HEK293T (cell line): ENCODE results near the gene FMO1.

Experiments used
- CTCF ChIA-PET: fragments of 350-600 bp; formaldehyde crosslinking; extraction: SDS; loops from one replicate; lab custom pipeline; 2021; ENCODE audit warnings: antibody characterized with exemption, inconsistent platforms; lab: Yijun Ruan, JAX
- POLR2A ChIA-PET: fragments of 350-600 bp; formaldehyde crosslinking; extraction: SDS; loops from one replicate; lab custom pipeline; 2020; ENCODE audit warnings: antibody characterized with exemption, inconsistent platforms; lab: Yijun Ruan, JAX
- DNase-seq: peaks from one replicate; pipeline ENCODE4 v3.0.0; 2012; ENCODE audit warnings: mixed read lengths; ENCODE audit errors: extremely low spot score
- ARNT ChIP-seq: fragments of 450-650 bp; IDR thresholded peaks from 2 replicates; pipeline ENCODE4 v1.6.1; 2017; ENCODE audit warnings: mild to moderate bottlenecking
- BHLHE40 ChIP-seq: fragments of 450-650 bp; IDR thresholded peaks from 2 replicates; pipeline ENCODE4 v1.6.1; 2016; ENCODE audit warnings: mild to moderate bottlenecking, moderate library complexity, borderline replicate concordance
- CTBP1 ChIP-seq: fragments of 450-650 bp; IDR thresholded peaks from 2 replicates; pipeline ENCODE4 v1.6.1; 2016; ENCODE audit warnings: borderline replicate concordance
- ELF4 ChIP-seq: fragments of 450-650 bp; IDR thresholded peaks from 2 replicates; pipeline ENCODE4 v1.6.1; 2017; ENCODE audit warnings: antibody characterized with exemption
- FOXA1 ChIP-seq: fragments of 450-650 bp; IDR thresholded peaks from 2 replicates; pipeline ENCODE4 v1.6.1; 2016; ENCODE audit warnings: mild to moderate bottlenecking
- FOXK2 ChIP-seq: fragments of 450-650 bp; IDR thresholded peaks from 2 replicates; pipeline ENCODE4 v1.6.1; 2016; ENCODE audit warnings: mild to moderate bottlenecking
- FOXM1 ChIP-seq: fragments of 450-650 bp; IDR thresholded peaks from 2 replicates; pipeline ENCODE4 v1.6.1; 2017; ENCODE audit warnings: mild to moderate bottlenecking, borderline replicate concordance
- HDGF ChIP-seq: fragments of 450-650 bp; IDR thresholded peaks from 2 replicates; pipeline ENCODE4 v1.6.1; 2017; ENCODE audit warnings: antibody characterized with exemption, borderline replicate concordance
- L3MBTL2 ChIP-seq: fragments of 450-650 bp; conservative IDR thresholded peaks from 2 replicates; pipeline ENCODE4 v1.6.1; 2016; ENCODE audit warnings: mild to moderate bottlenecking
- LEF1 ChIP-seq: fragments of 450-650 bp; IDR thresholded peaks from 2 replicates; pipeline ENCODE4 v1.6.1; 2017; ENCODE audit warnings: mild to moderate bottlenecking, borderline replicate concordance
- NFRKB ChIP-seq: fragments of 450-650 bp; IDR thresholded peaks from 2 replicates; pipeline ENCODE4 v1.6.1; 2016; ENCODE audit warnings: mild to moderate bottlenecking, moderate library complexity
- SP1 ChIP-seq: fragments of 450-650 bp; IDR thresholded peaks from 2 replicates; pipeline ENCODE4 v1.6.1; 2017
- SUZ12 ChIP-seq: fragments of 450-650 bp; IDR thresholded peaks from 2 replicates; pipeline ENCODE4 v1.6.1; 2016; ENCODE audit warnings: mild to moderate bottlenecking
- TARDBP ChIP-seq: fragments of 450-650 bp; IDR thresholded peaks from 2 replicates; pipeline ENCODE4 v1.6.1; 2016
- ZNF384 ChIP-seq: fragments of 450-650 bp; IDR thresholded peaks from 2 replicates; pipeline ENCODE4 v1.6.1; 2016
- TF ChIP-seq, protein P1 (sequence below): fragments of 450-650 bp; IDR thresholded peaks from 2 replicates; pipeline ENCODE4 v1.6.1; 2016

The FMO1 gene

DNA sequence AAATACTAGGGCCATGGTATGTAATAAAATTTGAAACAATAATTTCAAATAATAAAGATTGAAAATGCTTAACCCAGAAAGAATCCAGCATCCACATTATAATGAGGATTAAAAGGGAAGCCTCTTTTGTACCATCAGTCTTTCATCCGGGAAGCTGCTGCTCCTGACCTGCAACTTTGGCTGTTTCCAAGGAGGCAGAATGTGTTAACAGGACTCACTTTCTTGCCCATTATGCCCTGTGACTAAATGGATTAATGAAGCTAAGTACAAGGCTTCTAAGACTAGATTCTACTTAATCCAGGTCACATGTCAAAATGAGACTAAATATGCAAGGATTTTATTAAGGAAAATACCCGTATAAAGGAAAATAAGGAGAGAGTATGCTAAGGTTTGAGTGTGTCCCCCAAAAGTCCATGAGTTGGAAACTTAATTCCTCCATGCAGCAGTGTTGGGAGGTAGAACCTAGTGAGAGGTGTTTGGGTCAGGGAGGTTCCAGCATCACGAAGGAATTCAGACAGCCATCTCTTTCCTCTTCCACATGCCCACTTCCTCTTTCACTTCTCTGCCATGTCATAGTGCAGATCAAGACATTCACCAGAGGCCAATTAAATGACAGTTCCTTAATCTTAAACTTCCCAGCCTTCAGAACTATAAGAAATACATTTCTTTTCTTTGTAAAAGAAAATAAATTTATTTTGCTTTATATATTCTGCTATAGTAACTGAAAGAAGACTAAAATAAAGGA lies 35.5 kb upstream of the FMO1 start:
- POLR2A ChIA-PET = no interaction called here
- no peak for DNase-seq
- CTCF ChIA-PET = no interaction called here
- TF ChIP-seq ELF4 = no peak
- TF ChIP-seq LEF1 = no peak
- no peak for TF ChIP-seq ARNT
- TF ChIP-seq, protein P1, sequence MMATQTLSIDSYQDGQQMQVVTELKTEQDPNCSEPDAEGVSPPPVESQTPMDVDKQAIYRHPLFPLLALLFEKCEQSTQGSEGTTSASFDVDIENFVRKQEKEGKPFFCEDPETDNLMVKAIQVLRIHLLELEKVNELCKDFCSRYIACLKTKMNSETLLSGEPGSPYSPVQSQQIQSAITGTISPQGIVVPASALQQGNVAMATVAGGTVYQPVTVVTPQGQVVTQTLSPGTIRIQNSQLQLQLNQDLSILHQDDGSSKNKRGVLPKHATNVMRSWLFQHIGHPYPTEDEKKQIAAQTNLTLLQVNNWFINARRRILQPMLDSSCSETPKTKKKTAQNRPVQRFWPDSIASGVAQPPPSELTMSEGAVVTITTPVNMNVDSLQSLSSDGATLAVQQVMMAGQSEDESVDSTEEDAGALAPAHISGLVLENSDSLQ = no peak
- no peak for TF ChIP-seq FOXA1
- TF ChIP-seq SUZ12 = no peak
- no peak for TF ChIP-seq CTBP1
- no peak for TF ChIP-seq TARDBP
- TF ChIP-seq BHLHE40 = no peak
- TF ChIP-seq NFRKB = no peak
- no peak for TF ChIP-seq FOXM1
- no peak for TF ChIP-seq SP1
- no peak for TF ChIP-seq ZNF384
- no peak for TF ChIP-seq FOXK2
- TF ChIP-seq L3MBTL2 = no peak
- no peak for TF ChIP-seq HDGF

DNA sequence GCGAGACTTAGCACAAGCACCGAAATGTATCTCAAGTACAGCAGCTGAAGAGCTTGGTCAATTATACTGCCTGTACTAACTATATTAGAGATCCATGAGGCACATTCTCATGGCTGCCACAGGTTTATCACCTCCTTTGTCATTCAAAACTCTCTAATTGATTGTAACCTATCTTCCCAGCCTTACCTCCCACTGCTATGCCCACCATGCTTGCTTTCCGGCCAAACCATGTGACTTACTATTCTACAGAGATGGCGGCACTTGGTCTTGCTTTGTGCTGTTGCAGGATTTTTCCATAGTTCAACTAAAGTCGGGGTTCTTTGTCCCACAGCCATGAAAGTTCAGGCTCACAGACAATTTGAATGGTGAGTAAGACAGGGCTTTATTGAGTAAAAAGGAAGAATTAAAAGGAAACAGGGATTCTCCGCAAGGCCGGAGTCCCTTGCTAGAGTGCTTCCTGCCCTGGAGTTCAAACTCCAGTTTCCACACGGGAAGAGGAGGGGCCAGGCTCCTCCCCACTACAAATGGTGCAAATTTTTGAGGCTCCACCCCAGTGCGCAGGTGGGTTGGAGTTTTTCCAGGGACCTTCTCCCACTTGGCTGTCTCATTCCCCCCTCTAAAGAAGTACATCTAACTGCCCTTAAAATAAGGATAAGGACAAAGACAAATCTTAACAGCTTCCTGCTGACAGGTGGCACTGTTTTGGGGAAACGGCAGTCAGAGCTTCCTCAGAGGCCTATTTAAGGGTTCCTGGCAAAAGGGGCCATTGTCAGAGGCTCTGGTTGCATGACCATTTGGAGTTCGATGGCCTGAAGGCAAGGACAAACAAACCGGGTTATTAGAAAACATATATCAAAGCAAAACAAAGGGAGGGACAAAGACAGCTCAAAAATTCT lies 34.5 kb upstream of the FMO1 start:
- TF ChIP-seq, protein P1 = no peak
- TF ChIP-seq CTBP1 = no peak
- TF ChIP-seq SUZ12 = no peak
- no peak for TF ChIP-seq FOXA1
- no peak for TF ChIP-seq LEF1
- no peak for TF ChIP-seq SP1
- TF ChIP-seq BHLHE40 = no peak
- no peak for TF ChIP-seq TARDBP
- TF ChIP-seq L3MBTL2 = no peak
- TF ChIP-seq ZNF384 = no peak
- TF ChIP-seq ELF4 = no peak
- DNase-seq = no peak
- POLR2A ChIA-PET = no interaction called here
- CTCF ChIA-PET = no interaction called here

DNA sequence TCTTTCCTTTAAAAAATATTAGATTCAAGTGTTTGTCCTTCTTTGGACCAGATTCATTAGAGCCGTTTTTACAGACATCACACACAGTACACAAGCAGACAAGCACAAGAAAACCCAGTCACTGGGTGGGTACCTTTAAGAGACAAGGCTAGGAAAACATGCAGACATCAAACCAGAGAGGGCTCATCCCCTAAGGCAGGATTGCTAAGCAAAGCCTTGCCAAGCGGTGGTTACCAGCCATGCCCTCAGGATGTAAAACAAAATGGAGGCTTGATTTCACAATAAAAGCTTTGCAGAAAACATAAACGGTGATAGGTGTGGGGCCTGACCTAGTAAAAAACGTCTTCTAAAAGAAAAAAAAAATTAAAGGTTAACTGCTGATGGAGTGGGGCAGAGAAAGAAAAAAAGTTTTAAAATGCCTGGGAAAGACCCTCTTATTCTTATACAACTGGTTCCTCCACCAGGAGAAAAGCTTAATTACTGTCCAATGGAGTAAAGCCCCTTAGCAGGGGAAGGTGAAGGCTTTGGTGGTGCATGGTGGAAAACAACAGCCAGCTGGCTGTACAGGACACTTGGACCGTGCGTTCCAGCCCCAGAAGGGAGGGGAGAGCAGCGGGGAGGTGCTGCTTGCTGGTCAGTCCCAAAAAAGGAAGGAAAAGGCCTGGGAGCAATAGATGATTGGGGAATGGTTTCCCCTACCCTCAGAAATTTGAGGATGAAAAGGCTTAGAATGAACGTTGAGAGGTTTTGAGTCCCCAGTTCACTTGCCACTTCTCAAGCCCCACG lies 30.4 kb upstream of the FMO1 start:
- DNase-seq = no peak
- no peak for TF ChIP-seq LEF1
- TF ChIP-seq SUZ12 = no peak
- TF ChIP-seq TARDBP = no peak
- no peak for TF ChIP-seq FOXK2
- TF ChIP-seq ELF4 = no peak
- TF ChIP-seq L3MBTL2 = no peak
- TF ChIP-seq FOXM1 = no peak
- TF ChIP-seq NFRKB = no peak
- ChIA-PET CTCF (no interaction called here), POLR2A (no interaction called here)

DNA sequence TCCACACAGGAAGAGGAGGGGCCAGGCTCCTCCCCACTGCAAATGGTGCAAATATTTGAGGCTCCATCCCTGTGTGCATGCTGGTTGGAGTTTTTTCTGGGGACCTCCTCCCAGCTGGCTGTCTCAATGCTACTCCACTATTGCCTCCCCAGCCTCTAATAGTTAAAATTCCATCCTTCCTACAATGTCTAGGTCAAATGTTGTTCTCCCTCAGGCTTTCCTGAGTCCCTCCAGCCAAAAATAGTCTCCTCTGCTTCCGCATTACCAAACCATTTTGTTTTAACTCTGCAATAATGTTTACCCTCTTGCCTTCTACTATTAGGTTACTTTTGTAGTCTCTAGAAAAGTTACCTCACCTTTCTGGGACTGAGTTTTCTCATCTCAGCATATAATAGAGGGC lies 29.6 kb upstream of the FMO1 start:
- no peak for TF ChIP-seq SUZ12
- TF ChIP-seq HDGF = no peak
- no peak for TF ChIP-seq ZNF384
- TF ChIP-seq SP1 = no peak
- TF ChIP-seq NFRKB = no peak
- no peak for TF ChIP-seq FOXK2
- no peak for TF ChIP-seq ELF4
- TF ChIP-seq, protein P1 = no peak
- TF ChIP-seq TARDBP = no peak
- no peak for TF ChIP-seq FOXM1
- no peak for TF ChIP-seq CTBP1
- no peak for TF ChIP-seq BHLHE40
- no peak for TF ChIP-seq L3MBTL2
- TF ChIP-seq LEF1 = no peak
- TF ChIP-seq ARNT = no peak
- TF ChIP-seq FOXA1 = no peak
- ChIA-PET POLR2A (no interaction called here), CTCF (no interaction called here)
- DNase-seq = no peak

DNA sequence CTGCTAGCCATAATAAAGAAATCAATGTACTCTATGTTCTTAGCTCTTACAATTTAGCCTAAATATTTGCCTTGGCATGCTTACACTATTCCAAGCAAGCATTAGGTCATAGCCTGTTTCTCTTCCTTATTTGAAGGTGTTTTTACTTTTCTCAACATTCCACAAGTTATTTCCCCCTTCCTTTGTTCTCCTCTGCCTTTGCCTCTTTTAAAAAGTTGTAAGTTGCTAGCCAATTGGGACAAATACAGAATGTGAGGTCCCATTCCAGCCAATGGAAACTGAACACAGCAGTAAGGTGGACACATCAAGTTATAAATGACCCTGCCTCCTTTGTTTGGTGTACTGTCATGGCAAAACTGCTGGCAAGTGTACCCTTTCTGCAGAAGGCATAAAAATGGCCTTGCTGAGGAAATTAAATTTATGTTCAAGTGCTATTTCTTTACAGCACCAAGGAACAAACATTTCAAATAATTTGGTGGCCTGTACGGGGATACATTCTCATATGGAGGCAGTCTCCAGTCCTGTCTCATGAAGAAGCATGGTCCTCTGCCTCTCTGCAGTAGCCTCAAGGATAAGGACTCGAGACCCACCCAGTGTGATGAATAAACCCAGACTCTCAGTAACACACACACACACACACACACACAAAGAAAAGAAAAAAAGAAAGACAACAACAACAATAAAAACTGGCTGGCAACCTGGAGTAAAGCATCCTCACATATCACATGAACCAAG lies 28.8 kb upstream of the FMO1 start:
- DNase-seq = no peak
- ChIA-PET POLR2A (no interaction called here), CTCF (no interaction called here)
- TF ChIP-seq NFRKB (no peak), TARDBP (no peak), SUZ12 (no peak), ARNT (no peak), CTBP1 (no peak), ZNF384 (no peak), FOXA1 (no peak), LEF1 (no peak), FOXM1 (no peak), SP1 (no peak), ELF4 (no peak)
- TF ChIP-seq, protein P1 = no peak
